ENCODE results near the gene A1CF. TPM values are rescaled to one million over a fixed set of nuclear protein-coding genes. Genes with fewer than 3 reads are reported as not detected.
"Not testable (repeated sequence)": the region's sequence is repeated elsewhere in the genome, so short reads cannot be mapped to it uniquely, and the experiment has no call there.

A1CF gene
- total RNA-seq = not detected in 2 replicates

GRCh38 chr10:50885097-50885859 lies at the start of gene A1CF:
A1CF (minus strand) TSS chr10:50885627; CDS start chr10:50859940, 25,687 bp downstream.
- no peak for DNase-seq (ENCODE audit: low read depth)

GRCh38 chr10:50931948-50932431 lies 46.6 kb upstream of the A1CF start:
- TF ChIP-seq CTCF (IDR thresholded peaks at IDR 0.05; ENCODE audit: insufficient read depth, low read depth, low read length) = no peak
- DNase-seq (ENCODE audit: low read depth) = no peak
- no peak overlapping the region for H3K4me3 ChIP-seq (ENCODE audit: low read depth, low read length)

More at GRCh38 chr10:50885097-50885859, at the start of gene A1CF:
- no peak within 1 kb of the TSS for H3K4me3 ChIP-seq (ENCODE audit: low read depth, low read length)
- no peak for TF ChIP-seq CTCF (IDR thresholded peaks at IDR 0.05; ENCODE audit: insufficient read depth, low read depth, low read length)

- TF ChIP-seq CTCF (IDR thresholded peaks at IDR 0.05; ENCODE audit: insufficient read depth, low read depth, low read length) = no peak
- no peak for DNase-seq (ENCODE audit: low read depth)
- H3K4me3 ChIP-seq (ENCODE audit: low read depth, low read length) = no peak overlapping the region
Measured at GRCh38 chr10:50929670-50930069, 44.2 kb upstream of the A1CF start.

GRCh38 chr10:50928190-50928552 lies 42.7 kb upstream of the A1CF start:
- H3K4me3 ChIP-seq (ENCODE audit: low read depth, low read length) = no peak overlapping the region
- no peak for DNase-seq (ENCODE audit: low read depth)
- no peak for TF ChIP-seq CTCF (IDR thresholded peaks at IDR 0.05; ENCODE audit: insufficient read depth, low read depth, low read length)

GRCh38 chr10:50927522-50928189 lies 42.2 kb upstream of the A1CF start:
- no peak overlapping the region for H3K4me3 ChIP-seq (ENCODE audit: low read depth, low read length)
- no peak for TF ChIP-seq CTCF (IDR thresholded peaks at IDR 0.05; ENCODE audit: insufficient read depth, low read depth, low read length)
- DNase-seq (ENCODE audit: low read depth) = no peak

- not testable (repeated sequence) for H3K4me3 ChIP-seq (ENCODE audit: low read depth, low read length); DNase-seq (ENCODE audit: low read depth)
Measured at GRCh38 chr10:50923471-50923870, 38.0 kb upstream of the A1CF start.

GRCh38 chr10:50919010-50919409 lies 33.6 kb upstream of the A1CF start:
- no peak for TF ChIP-seq CTCF (IDR thresholded peaks at IDR 0.05; ENCODE audit: insufficient read depth, low read depth, low read length)
- no peak for DNase-seq (ENCODE audit: low read depth)
- no peak overlapping the region for H3K4me3 ChIP-seq (ENCODE audit: low read depth, low read length)
